ENCODE results near the gene MRPL10.

The MRPL10 gene

GRCh38 chr17:47875011-47875985, 44.0 kb upstream of the MRPL10 start:
- ChIA-PET POLR2A (no interaction called here), CTCF (interaction anchor here (0.6 to 1.3 kb wide), 6 partner anchors 9 to 74 kb away, joined by 3 to 7 read pairs (median 4); partner anchors contain the start of gene SCRN2)
- H3K9me3 ChIP-seq (ENCODE audit: control insufficient read depth, insufficient read depth, low read depth, low read length) = no peaks in the 10 kb centered on the region
- H3K4me3 ChIP-seq (ENCODE audit: low read depth, low read length) = no peak overlapping the region
- TF ChIP-seq ZFP69B (tag by site-specific recombination; IDR thresholded peaks at IDR 0.05) (no peak), IKZF3 (tag by site-specific recombination; IDR thresholded peaks at IDR 0.05) (no peak), ZNF571 (tag by site-specific recombination; IDR thresholded peaks at IDR 0.05) (no peak), ZNF223 (tag by site-specific recombination; IDR thresholded peaks at IDR 0.05) (no peak), ZNF639 (tag by site-specific recombination; IDR thresholded peaks at IDR 0.05) (no peak), GLIS2 (tag by site-specific recombination; IDR thresholded peaks at IDR 0.05) (peak; percentile 39; the same call in 1 of the 2 replicates), ZBTB17 (tag by site-specific recombination; IDR thresholded peaks at IDR 0.05) (0 out of 2 replicates have a peak, but pooled peaks have one; percentile 26), GLIS1 (tag by site-specific recombination; IDR thresholded peaks at IDR 0.05) (peak; percentile 96)
- TF ChIP-seq, protein P1, sequence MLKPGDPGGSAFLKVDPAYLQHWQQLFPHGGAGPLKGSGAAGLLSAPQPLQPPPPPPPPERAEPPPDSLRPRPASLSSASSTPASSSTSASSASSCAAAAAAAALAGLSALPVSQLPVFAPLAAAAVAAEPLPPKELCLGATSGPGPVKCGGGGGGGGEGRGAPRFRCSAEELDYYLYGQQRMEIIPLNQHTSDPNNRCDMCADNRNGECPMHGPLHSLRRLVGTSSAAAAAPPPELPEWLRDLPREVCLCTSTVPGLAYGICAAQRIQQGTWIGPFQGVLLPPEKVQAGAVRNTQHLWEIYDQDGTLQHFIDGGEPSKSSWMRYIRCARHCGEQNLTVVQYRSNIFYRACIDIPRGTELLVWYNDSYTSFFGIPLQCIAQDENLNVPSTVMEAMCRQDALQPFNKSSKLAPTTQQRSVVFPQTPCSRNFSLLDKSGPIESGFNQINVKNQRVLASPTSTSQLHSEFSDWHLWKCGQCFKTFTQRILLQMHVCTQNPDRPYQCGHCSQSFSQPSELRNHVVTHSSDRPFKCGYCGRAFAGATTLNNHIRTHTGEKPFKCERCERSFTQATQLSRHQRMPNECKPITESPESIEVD (tag by site-specific recombination; IDR thresholded peaks at IDR 0.05) = no peak
- TF ChIP-seq, protein P2, sequence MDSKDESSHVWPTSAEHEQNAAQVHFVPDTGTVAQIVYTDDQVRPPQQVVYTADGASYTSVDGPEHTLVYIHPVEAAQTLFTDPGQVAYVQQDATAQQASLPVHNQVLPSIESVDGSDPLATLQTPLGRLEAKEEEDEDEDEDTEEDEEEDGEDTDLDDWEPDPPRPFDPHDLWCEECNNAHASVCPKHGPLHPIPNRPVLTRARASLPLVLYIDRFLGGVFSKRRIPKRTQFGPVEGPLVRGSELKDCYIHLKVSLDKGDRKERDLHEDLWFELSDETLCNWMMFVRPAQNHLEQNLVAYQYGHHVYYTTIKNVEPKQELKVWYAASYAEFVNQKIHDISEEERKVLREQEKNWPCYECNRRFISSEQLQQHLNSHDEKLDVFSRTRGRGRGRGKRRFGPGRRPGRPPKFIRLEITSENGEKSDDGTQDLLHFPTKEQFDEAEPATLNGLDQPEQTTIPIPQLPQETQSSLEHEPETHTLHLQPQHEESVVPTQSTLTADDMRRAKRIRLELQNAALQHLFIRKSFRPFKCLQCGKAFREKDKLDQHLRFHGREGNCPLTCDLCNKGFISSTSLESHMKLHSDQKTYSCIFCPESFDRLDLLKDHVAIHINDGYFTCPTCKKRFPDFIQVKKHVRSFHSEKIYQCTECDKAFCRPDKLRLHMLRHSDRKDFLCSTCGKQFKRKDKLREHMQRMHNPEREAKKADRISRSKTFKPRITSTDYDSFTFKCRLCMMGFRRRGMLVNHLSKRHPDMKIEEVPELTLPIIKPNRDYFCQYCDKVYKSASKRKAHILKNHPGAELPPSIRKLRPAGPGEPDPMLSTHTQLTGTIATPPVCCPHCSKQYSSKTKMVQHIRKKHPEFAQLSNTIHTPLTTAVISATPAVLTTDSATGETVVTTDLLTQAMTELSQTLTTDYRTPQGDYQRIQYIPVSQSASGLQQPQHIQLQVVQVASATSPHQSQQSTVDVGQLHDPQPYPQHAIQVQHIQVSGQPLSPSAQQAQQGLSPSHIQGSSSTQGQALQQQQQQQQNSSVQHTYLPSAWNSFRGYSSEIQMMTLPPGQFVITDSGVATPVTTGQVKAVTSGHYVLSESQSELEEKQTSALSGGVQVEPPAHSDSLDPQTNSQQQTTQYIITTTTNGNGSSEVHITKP (tag by site-specific recombination; IDR thresholded peaks at IDR 0.05) = peak; percentile 60; the same call in 1 of the 2 replicates
- no peaks in the 10 kb centered on the region; the same call in 1 of the 2 replicates for H3K4me1 ChIP-seq (ENCODE audit: control insufficient read depth, insufficient read depth, low read length)
- H3K36me3 ChIP-seq (ENCODE audit: control insufficient read depth in 2 of 2, insufficient read depth in 1 of 2, low read length in 2 of 2) = no peaks in the 10 kb centered on the region
- H3K27ac ChIP-seq (ENCODE audit: extremely low read depth, low read depth, low read length) = no peak overlapping the region

DNA sequence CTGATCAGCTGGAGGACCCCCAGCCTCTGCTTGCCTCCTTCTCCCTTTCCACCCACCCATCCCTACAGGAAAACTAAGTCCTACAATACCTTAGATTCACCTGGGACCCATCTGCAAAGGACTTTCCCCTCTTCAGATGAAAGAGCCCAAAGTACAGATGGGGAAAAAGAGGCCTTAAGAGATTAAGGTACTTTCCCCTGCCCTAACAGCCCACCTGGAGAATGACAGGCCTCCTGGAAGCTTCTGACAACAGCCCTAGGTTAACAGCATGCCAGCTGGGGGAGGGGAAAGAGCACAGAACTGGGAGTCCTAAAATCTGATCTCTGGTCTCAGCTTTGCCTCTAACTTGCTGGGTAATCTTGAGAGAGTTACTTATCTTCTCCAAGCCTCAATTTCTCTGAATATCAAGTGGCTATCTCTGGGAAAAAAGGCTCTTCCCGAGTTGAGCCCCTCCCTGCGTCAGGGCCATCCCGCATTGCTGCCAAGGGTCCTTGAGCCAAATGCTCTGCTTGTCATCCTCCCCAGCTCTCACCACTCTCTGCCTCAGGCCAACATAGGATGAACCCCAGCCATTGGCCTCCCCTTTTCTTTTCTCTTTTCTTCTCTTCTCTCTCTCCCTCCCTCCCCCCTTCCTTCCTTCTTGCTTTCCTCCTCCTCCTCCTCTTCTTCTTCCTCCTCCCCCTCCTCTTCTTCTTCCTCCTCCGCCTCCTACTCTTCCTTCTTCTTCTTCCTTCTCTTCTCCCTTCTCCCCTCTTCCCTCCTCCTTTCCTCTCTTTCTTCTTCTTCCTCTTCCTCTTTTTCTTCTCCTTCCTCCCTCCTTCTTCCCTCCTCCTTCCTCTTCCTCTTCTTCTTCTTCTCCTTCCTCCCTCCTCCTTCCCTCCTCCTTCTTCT, 42.1 kb upstream of the MRPL10 start:
- Histone ChIP-seq H3K4me3 (ENCODE audit: low read depth, low read length) (no peak overlapping the region), H3K27ac (ENCODE audit: extremely low read depth, low read depth, low read length) (no peak overlapping the region), H3K4me1 (ENCODE audit: control insufficient read depth, insufficient read depth, low read length) (no peaks in the 10 kb centered on the region), H3K9me3 (ENCODE audit: control insufficient read depth, insufficient read depth, low read depth, low read length) (no peaks in the 10 kb centered on the region), H3K36me3 (ENCODE audit: control insufficient read depth in 2 of 2, insufficient read depth in 1 of 2, low read length in 2 of 2) (no peaks in the 10 kb centered on the region)
- POLR2A ChIA-PET = no interaction called here
- CTCF ChIA-PET = interaction anchor here (0.6 to 3.6 kb wide), 5 partner anchors 17 to 136 kb away, joined by 3 to 28 read pairs (median 3); no protein-coding TSS in a partner anchor
- TF ChIP-seq HOXD13 (CRISPR knock-in tag; IDR thresholded peaks at IDR 0.05; ENCODE audit: borderline replicate concordance) = no peak
- no peak for TF ChIP-seq SP2 (tag by site-specific recombination; IDR thresholded peaks at IDR 0.05)
- TF ChIP-seq EGR2 (tag by site-specific recombination; IDR thresholded peaks at IDR 0.05; ENCODE audit: low read depth) = peak; percentile 84
- TF ChIP-seq PRDM1 (tag by site-specific recombination; IDR thresholded peaks at IDR 0.05) = no peak
- no peak for TF ChIP-seq REPIN1 (tag by site-specific recombination; IDR thresholded peaks at IDR 0.05; ENCODE audit: low read depth)
- TF ChIP-seq ZNF555 (tag by site-specific recombination; conservative IDR thresholded peaks at IDR 0.05) = no peak
- no peak for TF ChIP-seq ZNF843 (tag by site-specific recombination; IDR thresholded peaks at IDR 0.05)
- TF ChIP-seq ZNF292 (tag by site-specific recombination; IDR thresholded peaks at IDR 0.05; ENCODE audit: borderline replicate concordance, low read depth) = no peak
- no peak for TF ChIP-seq ZNF112 (tag by site-specific recombination; IDR thresholded peaks at IDR 0.05)
- TF ChIP-seq OVOL3 (tag by site-specific recombination; IDR thresholded peaks at IDR 0.05) = no peak
- TF ChIP-seq, protein P3, sequence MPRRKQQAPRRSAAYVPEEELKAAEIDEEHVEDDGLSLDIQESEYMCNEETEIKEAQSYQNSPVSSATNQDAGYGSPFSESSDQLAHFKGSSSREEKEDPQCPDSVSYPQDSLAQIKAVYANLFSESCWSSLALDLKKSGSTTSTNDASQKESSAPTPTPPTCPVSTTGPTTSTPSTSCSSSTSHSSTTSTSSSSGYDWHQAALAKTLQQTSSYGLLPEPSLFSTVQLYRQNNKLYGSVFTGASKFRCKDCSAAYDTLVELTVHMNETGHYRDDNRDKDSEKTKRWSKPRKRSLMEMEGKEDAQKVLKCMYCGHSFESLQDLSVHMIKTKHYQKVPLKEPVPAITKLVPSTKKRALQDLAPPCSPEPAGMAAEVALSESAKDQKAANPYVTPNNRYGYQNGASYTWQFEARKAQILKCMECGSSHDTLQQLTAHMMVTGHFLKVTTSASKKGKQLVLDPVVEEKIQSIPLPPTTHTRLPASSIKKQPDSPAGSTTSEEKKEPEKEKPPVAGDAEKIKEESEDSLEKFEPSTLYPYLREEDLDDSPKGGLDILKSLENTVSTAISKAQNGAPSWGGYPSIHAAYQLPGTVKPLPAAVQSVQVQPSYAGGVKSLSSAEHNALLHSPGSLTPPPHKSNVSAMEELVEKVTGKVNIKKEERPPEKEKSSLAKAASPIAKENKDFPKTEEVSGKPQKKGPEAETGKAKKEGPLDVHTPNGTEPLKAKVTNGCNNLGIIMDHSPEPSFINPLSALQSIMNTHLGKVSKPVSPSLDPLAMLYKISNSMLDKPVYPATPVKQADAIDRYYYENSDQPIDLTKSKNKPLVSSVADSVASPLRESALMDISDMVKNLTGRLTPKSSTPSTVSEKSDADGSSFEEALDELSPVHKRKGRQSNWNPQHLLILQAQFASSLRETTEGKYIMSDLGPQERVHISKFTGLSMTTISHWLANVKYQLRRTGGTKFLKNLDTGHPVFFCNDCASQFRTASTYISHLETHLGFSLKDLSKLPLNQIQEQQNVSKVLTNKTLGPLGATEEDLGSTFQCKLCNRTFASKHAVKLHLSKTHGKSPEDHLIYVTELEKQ (tag by site-specific recombination; IDR thresholded peaks at IDR 0.05; ENCODE audit: borderline replicate concordance) = no peak
- no peak for TF ChIP-seq KLF8 (tag by site-specific recombination; IDR thresholded peaks at IDR 0.05)

All from HEK293 (cell line).